ENCODE measurements around the gene C14orf132. TPM values are rescaled to one million over a fixed set of nuclear protein-coding genes. Genes with fewer than 3 reads are reported as not detected.

C14orf132 gene
- total and polyA plus RNA-seq, 10 of the 15 experiments (the other 5 are each of a cell fraction or from before 2014, with no cell fraction given): under 0.01 to 1.2 (median 0.03) TPM; not detected in 2

- TF ChIP-seq SMC3 (IDR thresholded peaks at IDR 0.05; ENCODE audit: borderline replicate concordance, low read length): no peak
- no peak for TF ChIP-seq ETV6 (conservative IDR thresholded peaks at IDR 0.05 in 1 of 2, IDR thresholded peaks at IDR 0.05 in 1 of 2; ENCODE audit: borderline replicate concordance in 1 of 2, low read depth in 1 of 2)
- TF ChIP-seq TCF3 (IDR thresholded peaks at IDR 0.05; ENCODE audit: borderline replicate concordance, insufficient read depth, low read depth, low read length): no peak
- no peak for TF ChIP-seq ZNF384 (IDR thresholded peaks at IDR 0.05; ENCODE audit: borderline replicate concordance, low read depth, low read length)
- no peak for TF ChIP-seq DPF2 (IDR thresholded peaks at IDR 0.05)
- no peak for TF ChIP-seq ZNF207 (IDR thresholded peaks at IDR 0.05; ENCODE audit: borderline replicate concordance)
- no peak for TF ChIP-seq CREM (IDR thresholded peaks at IDR 0.05; ENCODE audit: low read depth)
These were observed 51.4 kb downstream of the C14orf132 start (continued) for GRCh38 chr14:96090441-96091148.

- FAIRE-seq: no peak
- CTCF ChIA-PET: interaction anchor here (0.6 kb wide), 1 partner anchor 39 kb away, joined by 3 read pairs; no protein-coding TSS in a partner anchor
- DNase-seq (ENCODE audit: low read depth, low spot score): no peak
- SMC1A ChIA-PET (ENCODE audit: uncharacterized antibody, unreplicated experiment): interaction anchor here (0.8 kb wide), 1 partner anchor 9 kb away, joined by 4 read pairs; no protein-coding TSS in a partner anchor
- H3K27ac ChIP-seq (ENCODE audit: control insufficient read depth, insufficient read depth): no peak overlapping the region
- POLR2A ChIA-PET: no interaction called here
- no peak overlapping the region for H3K4me2 ChIP-seq (ENCODE audit: control insufficient read depth, insufficient read depth)
- H3K9ac ChIP-seq (ENCODE audit: control insufficient read depth, insufficient read depth, low read length): no peak overlapping the region
- H3K27me3 ChIP-seq (replicated peaks in 1 of 2; ENCODE audit: control insufficient read depth in 2 of 2, insufficient read depth in 2 of 2, low read length in 1 of 2): peaks cover 2 to 5% of the 10 kb centered on the region in 2 experiments; a peak in 1 of 4 replicates
- ATAC-seq: no peak
- no peak overlapping the region for H2AFZ ChIP-seq (ENCODE audit: control insufficient read depth, low read depth, low read length)
- H3K9me3 ChIP-seq (replicated peaks; ENCODE audit: control insufficient read depth, insufficient read depth, low read length): no peaks in the 10 kb centered on the region
- intact Hi-C loops (cut with micrococcal nuclease; ENCODE audit: unreplicated experiment) (no loop called here), in situ Hi-C loops (cut with MboI) (loop anchor here (10.0 kb wide), 1 partner anchor 334 kb away; no protein-coding TSS in a partner anchor)
- H3K79me2 ChIP-seq (ENCODE audit: control insufficient read depth, insufficient read depth, low read length): no peaks in the 10 kb centered on the region
- H3K36me3 ChIP-seq (ENCODE audit: control insufficient read depth in 2 of 2, insufficient read depth in 2 of 2, low read length in 1 of 2): no peaks in the 10 kb centered on the region
- no peaks in the 10 kb centered on the region for H3K4me1 ChIP-seq (ENCODE audit: control insufficient read depth, insufficient read depth, low read length)
- no peak overlapping the region for H3K4me3 ChIP-seq
- RAD21 ChIA-PET (ENCODE audit: unreplicated experiment): no interaction called here
- BruUV-seq (replicated peaks): no TSS peak
- H4K20me1 ChIP-seq (ENCODE audit: control insufficient read depth, insufficient read depth): no peaks in the 10 kb centered on the region
- 44% methylated on average over 14 of the region's 15 CpGs for WGBS (ENCODE audit: insufficient coverage, insufficient replicate concordance, low lambda C conversion rate, missing lambda C conversion rate)
- TF ChIP-seq E2F4 (IDR thresholded peaks at IDR 0.05; ENCODE audit: low read depth, low read length) (no peak), ZNF592 (IDR thresholded peaks at IDR 0.05) (no peak), HCFC1 (IDR thresholded peaks at IDR 0.05; ENCODE audit: low read length) (no peak), ZZZ3 (IDR thresholded peaks at IDR 0.05; ENCODE audit: control insufficient read depth, insufficient read length, low read depth) (no peak), NBN (IDR thresholded peaks at IDR 0.05) (no peak), PRDM15 (CRISPR knock-in tag; IDR thresholded peaks at IDR 0.05) (no peak)
These were observed 52.1 kb downstream of the C14orf132 start for GRCh38 chr14:96091149-96091693.
